Lower lobe of right lung (tissue), 2 donors: ENCODE results near the gene IL4I1. TPM values are rescaled to one million over a fixed set of nuclear protein-coding genes. Genes with fewer than 3 reads are reported as not detected.

Source experiments
- ATAC-seq, 2 donors: fragments of 200-7000 bp; cut with Tn5 transposase; one replicate each; pipeline ENCODE4 v1.9.1; 2020 to 2022; ENCODE audit warnings: mild to moderate bottlenecking in 2 of 2, moderate library complexity in 2 of 2
- DNase-seq: peaks from one replicate; pipeline ENCODE4 v3.0.0-alpha.2; 2020
- H3K27ac ChIP-seq: fragments of 200-600 bp; one replicate; pipeline ENCODE4 v1.8.0; 2022
- H3K27me3 ChIP-seq: fragments of 200-600 bp; one replicate; pipeline ENCODE4 v1.8.0; 2022; ENCODE audit warnings: low read depth
- H3K36me3 ChIP-seq: fragments of 200-600 bp; one replicate; pipeline ENCODE4 v1.8.0; 2022; ENCODE audit warnings: mild to moderate bottlenecking
- H3K4me1 ChIP-seq: fragments of 200-600 bp; one replicate; pipeline ENCODE4 v1.8.0; 2022
- H3K4me3 ChIP-seq: fragments of 200-600 bp; one replicate; pipeline ENCODE4 v1.8.0; 2022; ENCODE audit warnings: mild to moderate bottlenecking
- H3K9me3 ChIP-seq: fragments of 200-600 bp; one replicate; pipeline ENCODE4 v1.8.0; 2022
- CTCF ChIP-seq: fragments of 200-600 bp; IDR thresholded peaks from one replicate; pipeline ENCODE4 v1.8.0; 2022; ENCODE audit warnings: antibody characterized with exemption, mild to moderate bottlenecking
- intact Hi-C: fragments of 100-400 bp; cut with DNase I; formaldehyde crosslinking; loops from one replicate; pipeline ENCODE4 v1.11.0; 2022
- microRNA-seq: library from miRNA; unstranded; fragments of <30 nt; microRNA quantifications from one replicate; pipeline ENCODE4 v1.2.0, GENCODE V29; 2020; ENCODE audit warnings: borderline number of aligned reads
- total RNA-seq: library from RNA; stranded (reverse); fragmentation: NEBNext Ultra II Directional; extraction: Animal tissue kit (Norgen Biotek cat#: 25700); gene quantifications from one replicate; pipeline ENCODE4 v1.2.1, GENCODE V29; 2021
- donor health status: DM: no; HTN: yes; CAD: no; lungs with severe emphysema.

The IL4I1 gene
- total RNA-seq, 1 donor from 2014 or later = 1.6 TPM

- ATAC-seq = no peak
Measured at GRCh38 chr19:49839713-49840112, 57.0 kb downstream of the IL4I1 start.

More at GRCh38 chr19:49839713-49840112, 57.0 kb downstream of the IL4I1 start:
- H3K4me3 ChIP-seq = no peak overlapping the region
- intact Hi-C loops = no loop called here
- no peaks in the 10 kb centered on the region for H3K9me3 ChIP-seq
- no peak for DNase-seq
- no peak for TF ChIP-seq CTCF
- H3K36me3 ChIP-seq = peaks cover 59% of the 10 kb centered on the region
- no peak overlapping the region for H3K27ac ChIP-seq
- no peaks in the 10 kb centered on the region for H3K27me3 ChIP-seq
- no peaks in the 10 kb centered on the region for H3K4me1 ChIP-seq

Small RNAs within 50 kb of the gene (microRNA-seq; reads per million reads assigned to microRNA genes)
- gene MIR4749 (not detected), gene MIR4750 (2.0 reads per million)

Other genes with a start within 250 kb of the IL4I1 start
- gene IRF3, start 231.0 kb downstream of the IL4I1 start, total RNA-seq = 99.8 TPM
- gene BCL2L12, start 231.0 kb downstream of the IL4I1 start, total RNA-seq = 17.0 TPM
- gene PRMT1, start 219.6 kb downstream of the IL4I1 start, total RNA-seq = 88.3 TPM
- 2.1 TPM for gene ADM5, start 207.3 kb downstream of the IL4I1 start, total RNA-seq
- gene CPT1C, start 205.8 kb downstream of the IL4I1 start, total RNA-seq = 3.8 TPM
- gene TSKS, start 133.6 kb downstream of the IL4I1 start, total RNA-seq = 1.2 TPM
- 67.6 TPM for gene AP2A1, start 129.9 kb downstream of the IL4I1 start, total RNA-seq
- 24.0 TPM for gene FUZ, start 83.6 kb downstream of the IL4I1 start, total RNA-seq
- 65.8 TPM for gene MED25, start 78.6 kb downstream of the IL4I1 start, total RNA-seq
- 124 TPM for gene PTOV1, start 45.7 kb downstream of the IL4I1 start, total RNA-seq
- gene PNKP, start 29.3 kb downstream of the IL4I1 start, total RNA-seq = 78.0 TPM
- 29.7 TPM for gene AKT1S1, start 19.5 kb downstream of the IL4I1 start, total RNA-seq
- 53.1 TPM for gene TBC1D17, start 19.2 kb downstream of the IL4I1 start, total RNA-seq
- gene ATF5, start 32.3 kb upstream of the IL4I1 start, total RNA-seq = 13.8 TPM
- gene NUP62, start 32.6 kb upstream of the IL4I1 start, total RNA-seq = 36.5 TPM
- gene SIGLEC11, start 64.3 kb upstream of the IL4I1 start, total RNA-seq = 7.7 TPM
- 47.1 TPM for gene VRK3, start 128.5 kb upstream of the IL4I1 start, total RNA-seq
- 6.8 TPM for gene ZNF473, start 129.1 kb upstream of the IL4I1 start, total RNA-seq